Vagina (tissue), 2 donors: ENCODE data around the gene FHIP1A.

Source experiments
- POLR2A ChIP-seq, 2 donors: fragments of 450-650 bp; IDR thresholded peaks; one replicate each; pipeline ENCODE4 v1.6.1; 2017; ENCODE audit warnings: antibody characterized with exemption in 2 of 2, mild to moderate bottlenecking in 2 of 2, moderate library complexity in 2 of 2
- TF ChIP-seq, protein P1 (sequence below), 3 experiments: fragments of 450-650 bp in 2 of 3; fragments of 200-600 bp in 1 of 3; sonication (generic) in 1 of 3; IDR thresholded peaks; one replicate each; pipeline ENCODE4 v1.5.1; 2017 to 2019; ENCODE audit warnings: antibody characterized with exemption in 3 of 3, mild to moderate bottlenecking in 2 of 3, moderate library complexity in 2 of 3

GRCh38 chr4:151443247-151443646 lies 34.3 kb downstream of the FHIP1A start:
- TF ChIP-seq, protein P1, sequence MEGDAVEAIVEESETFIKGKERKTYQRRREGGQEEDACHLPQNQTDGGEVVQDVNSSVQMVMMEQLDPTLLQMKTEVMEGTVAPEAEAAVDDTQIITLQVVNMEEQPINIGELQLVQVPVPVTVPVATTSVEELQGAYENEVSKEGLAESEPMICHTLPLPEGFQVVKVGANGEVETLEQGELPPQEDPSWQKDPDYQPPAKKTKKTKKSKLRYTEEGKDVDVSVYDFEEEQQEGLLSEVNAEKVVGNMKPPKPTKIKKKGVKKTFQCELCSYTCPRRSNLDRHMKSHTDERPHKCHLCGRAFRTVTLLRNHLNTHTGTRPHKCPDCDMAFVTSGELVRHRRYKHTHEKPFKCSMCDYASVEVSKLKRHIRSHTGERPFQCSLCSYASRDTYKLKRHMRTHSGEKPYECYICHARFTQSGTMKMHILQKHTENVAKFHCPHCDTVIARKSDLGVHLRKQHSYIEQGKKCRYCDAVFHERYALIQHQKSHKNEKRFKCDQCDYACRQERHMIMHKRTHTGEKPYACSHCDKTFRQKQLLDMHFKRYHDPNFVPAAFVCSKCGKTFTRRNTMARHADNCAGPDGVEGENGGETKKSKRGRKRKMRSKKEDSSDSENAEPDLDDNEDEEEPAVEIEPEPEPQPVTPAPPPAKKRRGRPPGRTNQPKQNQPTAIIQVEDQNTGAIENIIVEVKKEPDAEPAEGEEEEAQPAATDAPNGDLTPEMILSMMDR (IDR thresholded peaks at IDR 0.05): no peak
- TF ChIP-seq POLR2A (IDR thresholded peaks at IDR 0.05): no peak
